Subcutaneous adipose tissue (tissue), 4 donors: ENCODE measurements around the gene TMA7B. TPM values are rescaled to one million over a fixed set of nuclear protein-coding genes. Genes with fewer than 3 reads are reported as not detected.

Experiments used
- total RNA-seq, 4 donors: library from RNA; depleted of rRNA; stranded (reverse); fragments of >200 nt; gene quantifications; one replicate each; pipeline ENCODE4 v1.1.0, GENCODE V29; 2016
- TF ChIP-seq, protein P1 (sequence below): fragments of 450-650 bp; IDR thresholded peaks from one replicate; pipeline ENCODE4 v1.5.1; 2016; ENCODE audit warnings: low read depth, mild to moderate bottlenecking, control low read depth, antibody characterized with exemption, moderate library complexity

The TMA7B gene
- not detected for total RNA-seq

- TF ChIP-seq, protein P1, sequence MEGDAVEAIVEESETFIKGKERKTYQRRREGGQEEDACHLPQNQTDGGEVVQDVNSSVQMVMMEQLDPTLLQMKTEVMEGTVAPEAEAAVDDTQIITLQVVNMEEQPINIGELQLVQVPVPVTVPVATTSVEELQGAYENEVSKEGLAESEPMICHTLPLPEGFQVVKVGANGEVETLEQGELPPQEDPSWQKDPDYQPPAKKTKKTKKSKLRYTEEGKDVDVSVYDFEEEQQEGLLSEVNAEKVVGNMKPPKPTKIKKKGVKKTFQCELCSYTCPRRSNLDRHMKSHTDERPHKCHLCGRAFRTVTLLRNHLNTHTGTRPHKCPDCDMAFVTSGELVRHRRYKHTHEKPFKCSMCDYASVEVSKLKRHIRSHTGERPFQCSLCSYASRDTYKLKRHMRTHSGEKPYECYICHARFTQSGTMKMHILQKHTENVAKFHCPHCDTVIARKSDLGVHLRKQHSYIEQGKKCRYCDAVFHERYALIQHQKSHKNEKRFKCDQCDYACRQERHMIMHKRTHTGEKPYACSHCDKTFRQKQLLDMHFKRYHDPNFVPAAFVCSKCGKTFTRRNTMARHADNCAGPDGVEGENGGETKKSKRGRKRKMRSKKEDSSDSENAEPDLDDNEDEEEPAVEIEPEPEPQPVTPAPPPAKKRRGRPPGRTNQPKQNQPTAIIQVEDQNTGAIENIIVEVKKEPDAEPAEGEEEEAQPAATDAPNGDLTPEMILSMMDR, result no peak
Measured at GRCh38 chr22:39959640-39960447, at the start of gene TMA7B. TMA7B (plus strand) TSS chr22:39960397; CDS start chr22:39964375, 3,978 bp downstream.

GRCh38 chr22:39910876-39911613, 49.2 kb upstream of the TMA7B start:
- TF ChIP-seq, protein P1, result no peak

DNA sequence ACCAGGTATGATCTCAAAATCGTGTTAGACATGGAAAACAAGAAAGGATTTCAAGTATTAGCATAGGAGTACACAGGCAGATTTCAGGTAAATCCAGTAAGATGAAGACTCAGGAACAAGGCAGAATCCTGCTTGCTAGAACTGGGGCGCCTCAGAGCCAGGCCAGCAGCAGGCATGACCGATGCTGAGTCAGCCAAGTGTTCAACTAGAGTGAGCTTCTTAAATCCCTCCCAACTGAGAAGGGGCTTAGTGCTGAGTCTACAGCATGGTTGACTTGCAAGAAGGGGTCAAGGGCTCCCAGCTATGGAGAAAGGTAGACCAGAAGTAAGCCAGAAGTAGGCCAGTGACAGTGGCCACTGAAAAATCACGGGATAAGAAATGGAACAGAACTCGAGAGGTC, 46.9 kb upstream of the TMA7B start:
- TF ChIP-seq, protein P1, result no peak

DNA sequence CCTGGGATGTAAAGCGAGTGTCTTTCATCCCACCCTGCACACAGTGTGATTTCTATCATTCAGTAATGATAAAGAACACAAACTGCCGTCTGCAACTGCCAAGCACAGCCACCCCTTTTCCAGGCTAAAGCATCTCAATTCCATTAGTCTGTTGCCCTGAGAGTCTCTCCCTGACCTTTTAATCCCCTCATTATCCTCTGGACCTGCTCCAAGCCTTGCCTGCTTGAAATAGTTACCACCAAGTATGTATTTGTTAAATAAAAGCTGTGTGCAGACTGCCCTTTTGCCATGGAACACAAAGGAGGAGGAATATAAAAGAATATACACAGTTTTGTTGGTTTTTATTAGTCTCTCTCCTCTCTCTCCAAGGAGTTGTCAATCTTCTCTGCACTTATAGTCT, 46.3 kb upstream of the TMA7B start:
- TF ChIP-seq, protein P1, result no peak

DNA sequence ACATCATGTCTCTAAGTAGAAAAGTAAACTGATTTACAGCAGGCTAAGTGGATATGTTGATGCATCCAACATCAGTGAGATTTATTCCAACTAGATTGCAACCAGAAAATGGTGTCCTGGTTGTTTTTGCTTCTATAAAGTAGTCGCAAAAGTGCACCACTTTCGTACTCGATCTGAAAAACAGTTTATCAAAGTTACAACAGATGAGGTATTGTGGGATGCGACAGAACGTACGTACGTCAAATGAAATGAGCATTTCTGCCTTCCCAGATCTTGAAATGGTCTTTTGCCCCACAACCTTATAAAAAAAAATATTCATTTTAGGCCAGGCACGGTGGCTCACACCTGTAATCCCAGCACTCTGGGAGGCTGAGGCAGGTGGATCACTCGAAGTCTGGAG, 45.6 kb upstream of the TMA7B start:
- TF ChIP-seq, protein P1, result no peak

DNA sequence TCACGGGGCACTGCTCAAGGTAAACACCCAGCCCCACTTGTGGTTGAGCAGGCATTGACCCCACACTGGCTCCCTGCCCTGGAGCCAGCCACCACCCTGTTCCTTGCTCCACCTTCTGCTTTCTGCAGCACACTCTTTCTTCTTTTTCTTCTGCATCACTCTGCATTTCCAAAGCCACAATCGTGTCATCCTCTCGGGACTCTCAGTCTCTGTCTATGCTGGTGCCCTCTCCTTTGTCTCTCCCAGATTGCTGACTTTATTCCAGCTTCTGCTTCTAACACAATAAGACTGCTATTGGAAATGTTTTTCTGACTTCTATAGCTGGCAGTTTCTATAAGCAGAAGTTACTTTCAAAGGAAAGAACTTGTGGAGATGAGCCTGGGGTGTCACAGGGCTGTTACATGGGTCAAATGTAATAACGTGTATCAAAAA, 44.9 kb upstream of the TMA7B start:
- TF ChIP-seq, protein P1, result no peak

DNA sequence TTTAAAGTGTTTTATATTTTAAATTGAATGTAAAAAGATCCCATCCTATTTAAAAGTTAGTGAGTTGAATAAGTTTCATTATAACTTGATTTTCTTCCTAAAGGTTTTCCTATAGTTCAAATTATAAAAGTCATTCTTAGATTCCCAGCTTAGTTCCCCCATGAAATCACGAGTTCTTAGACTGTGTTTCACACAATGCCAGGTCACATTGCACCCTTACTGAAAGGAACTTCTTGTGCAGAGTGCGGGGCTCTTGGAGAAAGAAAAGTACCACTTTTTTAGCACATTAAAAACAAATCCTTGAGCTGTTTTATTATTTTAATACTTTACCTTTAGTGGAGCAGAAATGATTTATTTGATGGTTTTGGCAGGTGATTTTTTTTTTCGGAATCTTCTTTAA, 43.7 kb upstream of the TMA7B start:
- TF ChIP-seq, protein P1, result no peak
